Testis (tissue), 3 donors: ENCODE measurements around the gene ARHGEF11. TPM values are rescaled to one million over a fixed set of nuclear protein-coding genes. Genes with fewer than 3 reads are reported as not detected.

ENCODE experiments used
- DNase-seq: peaks from one replicate; pipeline ENCODE4 v3.0.0-alpha.2; 2019
- H3K27ac ChIP-seq, 2 donors: fragments of 200-600 bp; sonication (generic); one replicate each; pipeline ENCODE4 v1.5.1; 2019
- H3K27me3 ChIP-seq: fragments of 200-600 bp; sonication (generic); one replicate; pipeline ENCODE4 v1.5.1; 2019
- H3K36me3 ChIP-seq: fragments of 200-600 bp; sonication (generic); one replicate; pipeline ENCODE4 v1.5.1; 2017; ENCODE audit warnings: low read depth; ENCODE audit errors: missing control alignments
- H3K4me1 ChIP-seq: fragments of 200-600 bp; sonication (generic); one replicate; pipeline ENCODE4 v1.5.1; 2019
- H3K4me3 ChIP-seq, 2 donors: fragments of 200-600 bp; sonication (generic); one replicate each; pipeline ENCODE4 v1.5.1; 2017 to 2019
- H3K9me3 ChIP-seq: fragments of 200-600 bp; sonication (generic); one replicate; pipeline ENCODE4 v1.5.1; 2017
- CTCF ChIP-seq, 3 experiments: fragments of 450-650 bp in 2 of 3; fragments of 200-600 bp in 1 of 3; sonication (generic) in 1 of 3; IDR thresholded peaks; one replicate each; pipeline ENCODE4 v1.5.1; 2016 to 2019; ENCODE audit warnings: antibody characterized with exemption in 3 of 3, mild to moderate bottlenecking in 2 of 3, moderate library complexity in 1 of 3
- POLR2A ChIP-seq: fragments of 450-650 bp; IDR thresholded peaks from one replicate; pipeline ENCODE4 v1.6.1; 2017; ENCODE audit warnings: antibody characterized with exemption, mild to moderate bottlenecking, moderate library complexity
- WGBS, 2 donors: methylation state at CpG; one replicate each; pipeline ENCODE4 v1.1.5; 2018; 5-methylcytosine and 5-hydroxymethylcytosine counted together
- intact Hi-C: fragments of 100-400 bp; cut with DNase I; formaldehyde crosslinking; loops from one replicate; pipeline ENCODE4 v1.15.1; 2023; ENCODE audit warnings: low total_unique reads
- polyA plus RNA-seq: library from polyadenylated mRNA; stranded (reverse); fragments of 350-450 nt; fragmentation: Illumina TruSeq; extraction: RNeasy Lipid Tissue Mini Kit (QIAGEN cat#74804); gene quantifications from one replicate; pipeline ENCODE4 v1.2.3, GENCODE V29; 2014; ENCODE audit warnings: low read depth, low replicate concordance; ENCODE audit not compliant: insufficient read depth
- total RNA-seq, 2 donors: library from RNA; depleted of rRNA; stranded (reverse); fragments of >200 nt; gene quantifications; one replicate each; pipeline ENCODE4 v1.2.3, GENCODE V29; 2016

The ARHGEF11 gene
- total and polyA plus RNA-seq, 3 donors from 2014 or later, result 69.2 to 120 (median 113) TPM

- no peak overlapping the region for H3K4me3 ChIP-seq
- DNase-seq, result no peak
These were observed 114.2 kb downstream of the ARHGEF11 start for GRCh38 chr1:156931211-156931952.

DNA sequence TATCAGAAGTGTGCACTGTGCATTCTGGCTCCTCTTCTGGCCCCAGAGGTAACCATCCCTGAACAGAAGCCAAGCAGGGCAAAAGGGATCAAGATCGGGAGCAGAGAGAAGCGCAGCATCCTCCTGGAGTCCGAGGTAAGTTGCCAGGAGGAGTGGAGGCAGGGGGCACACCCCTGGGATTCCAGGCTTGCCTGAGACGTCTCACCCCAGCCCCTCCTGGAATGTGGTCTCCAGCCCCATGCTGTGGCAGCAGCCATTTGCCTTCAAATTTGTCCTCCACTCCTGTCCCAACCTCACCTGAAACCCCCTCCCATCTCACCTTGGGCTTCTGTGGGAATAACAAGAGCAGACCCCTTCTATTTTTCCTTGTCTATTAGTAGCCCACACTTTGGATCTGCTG, 115.1 kb downstream of the ARHGEF11 start:
- intact Hi-C loops, result no loop called here

More at GRCh38 chr1:156931211-156931952, 114.2 kb downstream of the ARHGEF11 start:
- H3K27me3 ChIP-seq, result no peaks in the 10 kb centered on the region
- H3K9me3 ChIP-seq, result no peaks in the 10 kb centered on the region
- 63 to 69% methylated on average over 11 of the region's 11 CpGs for WGBS, 2 donors
- H3K4me1 ChIP-seq, result peaks cover 4% of the 10 kb centered on the region
- intact Hi-C loops, result no loop called here
- H3K36me3 ChIP-seq, result no peaks in the 10 kb centered on the region
- TF ChIP-seq POLR2A (no peak), CTCF (IDR thresholded peaks at IDR 0.05) (no peak)
- no peak overlapping the region for H3K27ac ChIP-seq

DNA sequence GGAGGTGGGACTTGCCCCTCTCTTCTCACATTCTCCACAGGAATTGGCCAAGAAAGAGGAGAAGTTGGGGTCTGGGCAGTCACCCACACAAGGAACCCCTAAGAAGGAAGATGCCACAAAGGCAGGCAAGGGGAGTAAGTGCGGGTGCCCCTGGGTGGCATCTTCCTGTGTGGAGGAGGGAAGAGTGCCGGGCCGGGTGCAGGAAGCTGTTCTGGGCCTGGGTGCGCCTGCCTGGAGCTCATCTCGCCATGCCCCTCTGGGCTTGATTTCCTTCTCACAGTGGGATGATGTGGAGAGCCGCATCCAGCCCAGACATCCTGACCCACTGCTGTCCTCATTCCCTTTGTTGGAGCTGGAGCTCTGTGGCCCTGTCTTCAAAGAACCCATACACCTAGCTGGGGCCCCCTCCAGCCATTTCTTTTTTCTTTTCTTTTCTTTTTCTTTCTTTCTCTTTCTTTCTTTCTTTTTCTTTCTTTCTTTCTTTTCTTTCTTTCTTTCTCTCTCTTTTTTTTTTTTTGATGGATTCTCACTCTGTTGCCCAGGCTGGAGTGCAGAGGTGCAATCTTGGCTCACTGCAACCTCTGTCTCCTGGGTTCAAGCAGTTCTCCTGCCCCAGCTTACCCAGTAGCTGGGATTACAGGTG, 115.8 kb downstream of the ARHGEF11 start:
- intact Hi-C loops, result no loop called here

More for the DNA sequence above, 115.1 kb downstream of the ARHGEF11 start:
- H3K9me3 ChIP-seq, result no peaks in the 10 kb centered on the region
- no peak for DNase-seq
- H3K36me3 ChIP-seq, result no peaks in the 10 kb centered on the region
- H3K4me1 ChIP-seq, result peaks cover 4% of the 10 kb centered on the region
- H3K27ac ChIP-seq, result no peak overlapping the region
- no peak overlapping the region for H3K4me3 ChIP-seq
- H3K27me3 ChIP-seq, result no peaks in the 10 kb centered on the region
- WGBS, 2 donors, result 58 to 74% methylated on average over 4 of the region's 4 CpGs
- TF ChIP-seq POLR2A (no peak), CTCF (IDR thresholded peaks at IDR 0.05) (no peak)

GRCh38 chr1:156928043-156928602, 117.4 kb downstream of the ARHGEF11 start:
- Histone ChIP-seq H3K4me3 (peak overlapping the region in 1 of 2 donors; percentile 41), H3K27me3 (no peaks in the 10 kb centered on the region), H3K36me3 (no peaks in the 10 kb centered on the region), H3K9me3 (no peaks in the 10 kb centered on the region), H3K27ac (no peak overlapping the region), H3K4me1 (peaks cover 13% of the 10 kb centered on the region)
- intact Hi-C loops, result no loop called here
- no peak for DNase-seq
- WGBS, 2 donors, result 7 to 9% methylated on average over 4 of the region's 4 CpGs
- no peak for TF ChIP-seq CTCF (IDR thresholded peaks at IDR 0.05)
- no peak for TF ChIP-seq POLR2A

More for the DNA sequence above, 115.8 kb downstream of the ARHGEF11 start:
- Histone ChIP-seq H3K27ac (no peak overlapping the region), H3K4me3 (no peak overlapping the region), H3K27me3 (no peaks in the 10 kb centered on the region), H3K4me1 (peaks cover 4% of the 10 kb centered on the region), H3K36me3 (no peaks in the 10 kb centered on the region), H3K9me3 (no peaks in the 10 kb centered on the region)
- no peak for DNase-seq
- TF ChIP-seq POLR2A, result no peak
- no peak for TF ChIP-seq CTCF (IDR thresholded peaks at IDR 0.05)
- 72 to 88% methylated on average over 3 to 6 of the region's 6 CpGs for WGBS, 2 donors
